ENCODE results near the gene GANAB. TPM values are rescaled to one million over a fixed set of nuclear protein-coding genes. Genes with fewer than 3 reads are reported as not detected.

The GANAB gene
- polyA plus RNA-seq, 3 donors = 99.7 to 116 (median 109) TPM

DNA sequence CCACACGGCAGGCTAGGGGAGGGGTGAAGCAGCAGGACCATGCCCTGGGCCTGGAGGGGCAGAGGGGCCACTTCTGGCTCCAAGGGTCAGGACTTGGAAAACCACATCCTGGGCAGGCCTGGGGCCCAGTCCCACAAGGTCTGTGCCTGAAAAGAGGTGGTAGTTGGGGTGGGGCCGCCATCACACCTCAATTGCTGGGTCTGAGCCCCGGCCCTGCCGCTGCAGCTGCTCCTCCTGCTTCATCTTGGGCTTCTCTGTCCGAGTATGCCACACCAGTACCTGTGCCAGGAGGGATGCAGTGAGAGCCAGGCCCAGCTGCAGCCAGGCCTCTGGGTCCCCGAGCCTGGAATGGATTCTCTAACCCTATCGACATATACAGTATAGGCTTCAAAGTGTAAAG lies 30.9 kb downstream of the GANAB start:
- DNase-seq = no peak
- H3K9me3 Mint-ChIP-seq = no peaks in the 10 kb centered on the region
- H3K27me3 Mint-ChIP-seq (ENCODE audit: low read depth in 3 of 3) = no peaks in the 10 kb centered on the region
- H3K4me1 Mint-ChIP-seq = peaks cover 20% of the 10 kb centered on the region
- peaks cover 27 to 48% of the 10 kb centered on the region in 2 donors for H3K36me3 Mint-ChIP-seq
- 100% methylated on average over 2 of the region's 7 CpGs for WGBS (ENCODE audit: insufficient coverage)
- H3K79me2 ChIP-seq (ENCODE audit: insufficient read depth, low read length) = peaks cover 28% of the 10 kb centered on the region
- H3K4me2 ChIP-seq (replicated peaks; ENCODE audit: extremely low read depth, low read length, poor library complexity, severe bottlenecking) = no peak overlapping the region
- peaks cover 16 to 32% of the 10 kb centered on the region in 2 donors for H3K36me3 ChIP-seq (replicated peaks in 1 of 2; ENCODE audit: control insufficient read depth in 1 of 2, insufficient read depth in 2 of 2, low read length in 2 of 2)
- H2AFZ ChIP-seq (ENCODE audit: insufficient read depth, low read depth, low read length, poor library complexity, severe bottlenecking) = no peak overlapping the region
- H3K27ac Mint-ChIP-seq = peak overlapping the region in 1 of 7 donors; percentile 36
- H3K4me3 Mint-ChIP-seq = no peak overlapping the region
- no peak for TF ChIP-seq CTCF (IDR thresholded peaks at IDR 0.05)
- peaks cover 20 to 28% of the 10 kb centered on the region in 2 donors for H3K4me1 ChIP-seq (ENCODE audit: control insufficient read depth in 1 of 2, insufficient read depth in 2 of 2, low read length in 2 of 2)
- H4K20me1 ChIP-seq (ENCODE audit: insufficient read depth, low read length) = no peaks in the 10 kb centered on the region
- H3K27me3 ChIP-seq (ENCODE audit: control insufficient read depth in 2 of 2, insufficient read depth in 2 of 2, low read length in 2 of 2) = no peaks in the 10 kb centered on the region
- intact Hi-C loops (cut with micrococcal nuclease) = loop anchor here in 1 of 2 donors (10.0 kb wide), 1 partner anchor 239 kb away; no protein-coding TSS in a partner anchor
- H3K9ac ChIP-seq (ENCODE audit: insufficient read depth, low read length, poor library complexity, severe bottlenecking) = no peak overlapping the region
- no peaks in the 10 kb centered on the region for H3K9me3 ChIP-seq (replicated peaks in 1 of 2; ENCODE audit: control insufficient read depth in 1 of 2, insufficient read depth in 1 of 2, low read length in 2 of 2)
- H3K27ac ChIP-seq (ENCODE audit: low read depth in 1 of 2, low read length in 2 of 2) = no peak overlapping the region
- H3K4me3 ChIP-seq (replicated peaks in 1 of 3; ENCODE audit: low read depth in 2 of 3, low read length in 3 of 3) = no peak overlapping the region

GRCh38 chr11:62614275-62614674 lies 32.1 kb downstream of the GANAB start:
- Mint-ChIP-seq H3K9me3 (peaks cover 0 to 2% (median 0%) of the 10 kb centered on the region in 7 donors), H3K27ac (peak overlapping the region in 5 of 7 donors; percentile 27 to 73 (median 50)), H3K27me3 (ENCODE audit: low read depth in 3 of 3) (no peaks in the 10 kb centered on the region), H3K36me3 (peaks cover 37 to 59% of the 10 kb centered on the region in 2 donors), H3K4me3 (no peak overlapping the region), H3K4me1 (peaks cover 16% of the 10 kb centered on the region)
- no peaks in the 10 kb centered on the region for H4K20me1 ChIP-seq (ENCODE audit: insufficient read depth, low read length)
- TF ChIP-seq CTCF (IDR thresholded peaks at IDR 0.05) = no peak
- peaks cover 19% of the 10 kb centered on the region for H3K79me2 ChIP-seq (ENCODE audit: insufficient read depth, low read length)
- H3K4me1 ChIP-seq (ENCODE audit: control insufficient read depth in 1 of 2, insufficient read depth in 2 of 2, low read length in 2 of 2) = peaks cover 16 to 22% of the 10 kb centered on the region in 2 donors
- H3K9me3 ChIP-seq (replicated peaks in 1 of 2; ENCODE audit: control insufficient read depth in 1 of 2, insufficient read depth in 1 of 2, low read length in 2 of 2) = no peaks in the 10 kb centered on the region
- H3K36me3 ChIP-seq (replicated peaks in 1 of 2; ENCODE audit: control insufficient read depth in 1 of 2, insufficient read depth in 2 of 2, low read length in 2 of 2) = peaks cover 19 to 44% of the 10 kb centered on the region in 2 donors
- no peak overlapping the region for H2AFZ ChIP-seq (ENCODE audit: insufficient read depth, low read depth, low read length, poor library complexity, severe bottlenecking)
- no peaks in the 10 kb centered on the region for H3K27me3 ChIP-seq (ENCODE audit: control insufficient read depth in 2 of 2, insufficient read depth in 2 of 2, low read length in 2 of 2)
- intact Hi-C loops (cut with micrococcal nuclease) = loop anchor here in 1 of 2 donors (10.0 kb wide), 1 partner anchor 241 kb away; no protein-coding TSS in a partner anchor
- WGBS (ENCODE audit: insufficient coverage) = 92% methylated on average over 5 of the region's 8 CpGs
- H3K9ac ChIP-seq (ENCODE audit: insufficient read depth, low read length, poor library complexity, severe bottlenecking) = no peak overlapping the region
- H3K4me2 ChIP-seq (replicated peaks; ENCODE audit: extremely low read depth, low read length, poor library complexity, severe bottlenecking) = no peak overlapping the region
- no peak overlapping the region for H3K27ac ChIP-seq (ENCODE audit: low read depth in 1 of 2, low read length in 2 of 2)
- no peak for DNase-seq
- H3K4me3 ChIP-seq (replicated peaks in 1 of 3; ENCODE audit: low read depth in 2 of 3, low read length in 3 of 3) = no peak overlapping the region
